Measurements from ENCODE around the gene CDH26. TPM values are rescaled to one million over a fixed set of nuclear protein-coding genes. Genes with fewer than 3 reads are reported as not detected.

The CDH26 gene
- total RNA-seq, 6 experiments from 2014 or later: 0.17 to 0.27 TPM; not detected in 4

DNA sequence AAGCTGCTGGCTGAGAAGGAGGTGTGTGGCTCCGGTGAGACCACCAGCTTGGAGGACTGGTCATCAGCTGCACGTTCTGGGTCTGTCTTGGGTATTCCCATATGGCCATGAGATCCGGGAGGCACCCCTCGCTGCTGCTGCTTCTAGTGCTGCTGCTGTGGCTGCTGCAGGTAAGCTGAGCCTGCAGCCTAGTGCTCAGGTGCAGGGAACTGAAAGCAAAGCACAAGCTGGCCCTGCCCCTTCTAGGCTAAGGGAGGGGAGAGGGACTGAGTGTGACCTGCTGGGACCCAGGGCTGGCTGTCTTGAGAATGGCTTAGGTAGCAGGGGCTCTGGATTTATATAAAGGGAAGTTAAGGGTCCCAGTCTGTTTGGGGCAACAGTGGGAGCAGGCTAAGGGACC lies 403 bp downstream of the CDH26 start:
- TF ChIP-seq, protein P1, sequence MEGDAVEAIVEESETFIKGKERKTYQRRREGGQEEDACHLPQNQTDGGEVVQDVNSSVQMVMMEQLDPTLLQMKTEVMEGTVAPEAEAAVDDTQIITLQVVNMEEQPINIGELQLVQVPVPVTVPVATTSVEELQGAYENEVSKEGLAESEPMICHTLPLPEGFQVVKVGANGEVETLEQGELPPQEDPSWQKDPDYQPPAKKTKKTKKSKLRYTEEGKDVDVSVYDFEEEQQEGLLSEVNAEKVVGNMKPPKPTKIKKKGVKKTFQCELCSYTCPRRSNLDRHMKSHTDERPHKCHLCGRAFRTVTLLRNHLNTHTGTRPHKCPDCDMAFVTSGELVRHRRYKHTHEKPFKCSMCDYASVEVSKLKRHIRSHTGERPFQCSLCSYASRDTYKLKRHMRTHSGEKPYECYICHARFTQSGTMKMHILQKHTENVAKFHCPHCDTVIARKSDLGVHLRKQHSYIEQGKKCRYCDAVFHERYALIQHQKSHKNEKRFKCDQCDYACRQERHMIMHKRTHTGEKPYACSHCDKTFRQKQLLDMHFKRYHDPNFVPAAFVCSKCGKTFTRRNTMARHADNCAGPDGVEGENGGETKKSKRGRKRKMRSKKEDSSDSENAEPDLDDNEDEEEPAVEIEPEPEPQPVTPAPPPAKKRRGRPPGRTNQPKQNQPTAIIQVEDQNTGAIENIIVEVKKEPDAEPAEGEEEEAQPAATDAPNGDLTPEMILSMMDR (IDR thresholded peaks at IDR 0.05): no peak
- Mint-ChIP-seq H3K4me3 (no peak overlapping the region), H3K27me3 (ENCODE audit: insufficient read depth) (no peaks in the 10 kb centered on the region; the same call in 1 of the 2 replicates), H3K36me3 (ENCODE audit: low read depth) (no peaks in the 10 kb centered on the region), H3K4me1 (ENCODE audit: low read depth) (no peaks in the 10 kb centered on the region), H3K9me3 (no peaks in the 10 kb centered on the region), H3K27ac (no peak overlapping the region)
- DNase-seq: no peak

- Mint-ChIP-seq H3K36me3 (ENCODE audit: low read depth) (no peaks in the 10 kb centered on the region), H3K4me1 (ENCODE audit: low read depth) (no peaks in the 10 kb centered on the region), H3K9me3 (no peaks in the 10 kb centered on the region), H3K27me3 (ENCODE audit: insufficient read depth) (no peaks in the 10 kb centered on the region), H3K27ac (no peak overlapping the region), H3K4me3 (no peak overlapping the region)
- no peak for DNase-seq
- TF ChIP-seq, protein P1 (IDR thresholded peaks at IDR 0.05): no peak
Observed at GRCh38 chr20:59961423-59961822, 3.2 kb downstream of the CDH26 start.

GRCh38 chr20:59962155-59962554 lies 3.9 kb downstream of the CDH26 start:
- DNase-seq: no peak
- Mint-ChIP-seq H3K4me3 (no peak overlapping the region), H3K36me3 (ENCODE audit: low read depth) (no peaks in the 10 kb centered on the region), H3K27ac (no peak overlapping the region), H3K9me3 (no peaks in the 10 kb centered on the region), H3K27me3 (ENCODE audit: insufficient read depth) (0 out of 2 replicates have a peak, but pooled peaks cover 3% of the 10 kb centered on the region), H3K4me1 (ENCODE audit: low read depth) (no peaks in the 10 kb centered on the region)
- TF ChIP-seq, protein P1 (IDR thresholded peaks at IDR 0.05): no peak

DNA sequence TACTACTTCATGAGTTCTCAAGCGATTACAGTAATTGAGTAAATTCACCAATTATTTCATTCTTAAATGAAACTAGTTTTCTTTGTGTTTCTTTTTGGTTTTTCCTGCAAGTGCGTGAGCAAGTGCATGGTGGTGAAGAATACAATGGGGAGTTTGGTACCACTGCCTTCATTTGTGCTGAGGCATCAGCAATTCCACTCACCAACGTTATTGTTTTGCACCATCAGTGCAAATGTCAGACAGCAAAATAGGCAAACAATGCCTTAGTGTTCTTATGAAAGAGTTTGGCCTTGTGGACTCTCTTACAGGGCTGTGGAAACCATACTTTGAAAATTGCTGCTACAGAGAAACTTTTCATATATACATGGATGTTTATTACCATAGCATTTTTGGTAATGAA lies 8.2 kb downstream of the CDH26 start:
- no peak for DNase-seq
- H3K4me3 Mint-ChIP-seq: no peak overlapping the region
- no peaks in the 10 kb centered on the region for H3K9me3 Mint-ChIP-seq
- no peak overlapping the region for H3K27ac Mint-ChIP-seq
- 0 out of 2 replicates have a peak, but pooled peaks cover 3% of the 10 kb centered on the region for H3K27me3 Mint-ChIP-seq (ENCODE audit: insufficient read depth)
- no peaks in the 10 kb centered on the region for H3K4me1 Mint-ChIP-seq (ENCODE audit: low read depth)
- TF ChIP-seq, protein P1 (IDR thresholded peaks at IDR 0.05): no peak
- H3K36me3 Mint-ChIP-seq (ENCODE audit: low read depth): no peaks in the 10 kb centered on the region

DNA sequence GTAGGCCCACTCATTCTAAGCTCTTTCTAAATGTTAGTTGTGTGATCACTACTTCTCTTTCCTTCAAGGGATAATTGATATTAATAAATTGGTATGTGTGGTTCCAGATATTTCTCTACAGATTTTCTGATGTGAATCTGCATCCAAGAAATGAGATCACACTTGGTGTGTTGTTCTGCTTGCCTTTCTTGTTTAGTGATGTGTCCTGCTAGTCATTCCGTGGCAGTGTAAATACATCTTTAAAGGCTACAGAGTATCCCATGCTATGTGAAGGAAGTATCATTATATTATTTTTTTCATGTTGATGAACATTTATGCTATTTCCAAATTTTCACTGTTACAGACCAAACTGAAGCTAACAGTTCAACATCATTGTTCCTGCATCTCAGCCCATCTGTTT lies 13.2 kb downstream of the CDH26 start:
- no peak overlapping the region for H3K27ac Mint-ChIP-seq
- 0 out of 2 replicates have a peak, but pooled peaks cover 4% of the 10 kb centered on the region for H3K27me3 Mint-ChIP-seq (ENCODE audit: insufficient read depth)
- TF ChIP-seq, protein P1 (IDR thresholded peaks at IDR 0.05): no peak
- no peak for DNase-seq
- H3K4me1 Mint-ChIP-seq (ENCODE audit: low read depth): no peaks in the 10 kb centered on the region
- H3K9me3 Mint-ChIP-seq: no peaks in the 10 kb centered on the region
- H3K36me3 Mint-ChIP-seq (ENCODE audit: low read depth): no peaks in the 10 kb centered on the region
- H3K4me3 Mint-ChIP-seq: no peak overlapping the region
